Daoy (cell line): Measurements from ENCODE around the gene TOM1L2. TPM values are rescaled to one million over a fixed set of nuclear protein-coding genes. Genes with fewer than 3 reads are reported as not detected.
"Not testable (repeated sequence)": the region's sequence is repeated elsewhere in the genome, so short reads cannot be mapped to it uniquely, and the experiment has no call there.

Experiments used
- DNase-seq: peaks from one replicate; pipeline ENCODE4 v3.0.0-alpha.2; 2015; ENCODE audit warnings: low read depth
- total RNA-seq: library from RNA; depleted of rRNA; stranded (reverse); fragments of >200 nt; shearing (Covaris generic); gene quantifications from 2 replicates; pipeline ENCODE4 v1.2.3, GENCODE V29; 2014; rRNA removed

The TOM1L2 gene
- total RNA-seq = 13.7 and 14.9 TPM in 2 replicates

- peak; percentile 100 for DNase-seq
Observed at GRCh38 chr17:17972126-17972951, at the start of gene TOM1L2, which contains the start of gene DRC3. Gene TOM1L2 (minus strand): TSS chr17:17972400. CDS start chr17:17972313, 87 bp downstream. Gene DRC3 (plus strand): TSS chr17:17972862. CDS start chr17:17977599, 4,737 bp downstream.

GRCh38 chr17:18021372-18021771, 49.2 kb upstream of the TOM1L2 start:
- no peak for DNase-seq

- no peak for DNase-seq
Observed at GRCh38 chr17:18020971-18021370, 48.8 kb upstream of the TOM1L2 start.

- DNase-seq = no peak
Observed at GRCh38 chr17:18019838-18020154, 47.6 kb upstream of the TOM1L2 start.

- no peak for DNase-seq
Observed at GRCh38 chr17:18018411-18018921, 46.3 kb upstream of the TOM1L2 start.

GRCh38 chr17:18017958-18018357, 45.8 kb upstream of the TOM1L2 start:
- DNase-seq = peak; percentile 63

- DNase-seq = no peak
Observed at GRCh38 chr17:18016426-18016825, 44.2 kb upstream of the TOM1L2 start.

- DNase-seq = no peak
Observed at GRCh38 chr17:18015593-18015992, 43.4 kb upstream of the TOM1L2 start.

- no peak for DNase-seq
Observed at GRCh38 chr17:18014006-18014405, 41.8 kb upstream of the TOM1L2 start.

GRCh38 chr17:18011286-18011685, 39.1 kb upstream of the TOM1L2 start:
- DNase-seq = no peak

GRCh38 chr17:18009609-18010420, 37.6 kb upstream of the TOM1L2 start:
- no peak for DNase-seq

- DNase-seq = no peak
Observed at GRCh38 chr17:18008496-18009268, 36.5 kb upstream of the TOM1L2 start.

- DNase-seq = no peak
Observed at GRCh38 chr17:18006495-18007239, 34.5 kb upstream of the TOM1L2 start.

- DNase-seq = no peak
Observed at GRCh38 chr17:18005496-18005895, 33.3 kb upstream of the TOM1L2 start.

GRCh38 chr17:18004884-18005305, 32.7 kb upstream of the TOM1L2 start:
- DNase-seq = no peak

- DNase-seq = no peak
Observed at GRCh38 chr17:18004345-18004744, 32.1 kb upstream of the TOM1L2 start.

GRCh38 chr17:18002171-18002570, 30.0 kb upstream of the TOM1L2 start:
- no peak for DNase-seq

GRCh38 chr17:18000030-18000408, 27.8 kb upstream of the TOM1L2 start:
- DNase-seq = no peak

GRCh38 chr17:17999364-18000029, 27.3 kb upstream of the TOM1L2 start:
- no peak for DNase-seq

GRCh38 chr17:17998934-17999333, 26.7 kb upstream of the TOM1L2 start:
- no peak for DNase-seq

- not testable (repeated sequence) for DNase-seq
Observed at GRCh38 chr17:17995887-17996286, 23.7 kb upstream of the TOM1L2 start.
